Astrocyte of the spinal cord (primary cell): ENCODE results near the gene PERP.

Source experiments
- DNase-seq: peaks from one replicate; pipeline ENCODE4 v3.0.0; 2011; ENCODE audit warnings: low read depth, low spot score
- H3K4me3 ChIP-seq: 2 replicates; pipeline ENCODE4 v1.5.1; 2011; ENCODE audit warnings: low read depth, mild to moderate bottlenecking, low read length, moderate library complexity
- CTCF ChIP-seq: IDR thresholded peaks from 2 replicates; pipeline ENCODE4 v1.5.1; 2012; ENCODE audit warnings: low read depth, mild to moderate bottlenecking, low read length, inconsistent platforms
- in situ Hi-C: cut with HindIII; loops from 2 replicates; pipeline ENCODE4 v1.10.0; 2017; ENCODE audit warnings: low sequenced_read_pairs

PERP gene

GRCh38 chr6:138107078-138107751 lies at the start of gene PERP:
Gene PERP (minus strand): TSS chr6:138107419. CDS start chr6:138107340, 79 bp downstream.
- DNase-seq = peak; percentile 43
- no peak for TF ChIP-seq CTCF
- H3K4me3 ChIP-seq = peak within 1 kb of the TSS; percentile 77
- in situ Hi-C loops = no loop called here

GRCh38 chr6:138155443-138155842 lies 48.2 kb upstream of the PERP start:
- in situ Hi-C loops = no loop called here
- H3K4me3 ChIP-seq = no peak overlapping the region
- no peak for TF ChIP-seq CTCF
- DNase-seq = no peak

GRCh38 chr6:138146544-138146943 lies 39.3 kb upstream of the PERP start:
- TF ChIP-seq CTCF = no peak
- no peak for DNase-seq
- H3K4me3 ChIP-seq = no peak overlapping the region
- in situ Hi-C loops = no loop called here

GRCh38 chr6:138145402-138145801 lies 38.2 kb upstream of the PERP start:
- in situ Hi-C loops = no loop called here
- no peak for DNase-seq
- no peak for TF ChIP-seq CTCF
- no peak overlapping the region for H3K4me3 ChIP-seq

GRCh38 chr6:138142806-138143205 lies 35.6 kb upstream of the PERP start:
- TF ChIP-seq CTCF = no peak
- H3K4me3 ChIP-seq = no peak overlapping the region
- DNase-seq = no peak
- in situ Hi-C loops = no loop called here

GRCh38 chr6:138129190-138129589 lies 22.0 kb upstream of the PERP start:
- no peak for DNase-seq
- TF ChIP-seq CTCF = no peak
- no peak overlapping the region for H3K4me3 ChIP-seq
- in situ Hi-C loops = no loop called here
